Measurements from ENCODE around the gene STMND1.
"Not testable (repeated sequence)": the region's sequence is repeated elsewhere in the genome, so short reads cannot be mapped to it uniquely, and the experiment has no call there.

The STMND1 gene

DNA sequence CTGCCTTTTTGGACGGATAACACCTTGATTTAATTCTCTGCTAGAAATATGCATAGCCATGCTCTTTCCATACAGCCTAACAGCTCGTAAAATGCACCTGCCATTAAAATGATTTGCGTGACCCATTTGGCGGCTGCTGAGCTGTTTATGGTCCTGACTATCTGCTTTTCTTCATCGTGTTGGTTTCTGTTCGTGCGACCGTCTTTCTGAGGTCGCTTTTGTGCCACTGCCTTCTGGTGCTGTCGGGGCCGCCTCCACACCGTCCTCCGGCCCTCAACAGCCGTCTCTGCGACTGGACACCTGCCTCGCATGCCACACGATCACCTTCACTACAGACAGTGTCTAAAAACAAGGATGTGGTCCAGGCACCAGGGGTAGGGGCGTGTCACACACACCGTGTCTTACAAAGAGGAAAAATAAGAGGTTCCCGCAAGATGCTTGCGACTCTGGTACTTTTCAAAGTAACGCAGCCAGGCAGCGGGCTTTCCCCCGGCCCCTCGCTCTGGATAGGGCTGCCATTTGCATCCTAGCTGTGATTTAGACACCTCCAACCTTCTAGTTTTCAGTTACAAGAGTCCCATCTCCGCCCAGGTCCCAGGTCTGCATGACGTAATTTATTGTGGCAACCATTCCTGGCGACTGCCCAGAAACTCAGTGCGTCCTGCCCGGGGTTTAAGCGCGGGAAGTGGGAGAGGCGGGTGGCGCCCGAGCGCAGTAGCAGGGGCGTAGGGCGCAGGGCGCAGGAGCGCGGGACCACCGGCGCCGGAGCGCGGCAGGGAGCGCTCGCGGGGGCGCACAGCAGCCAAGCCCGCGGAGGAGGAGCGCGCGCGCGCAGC is at the start of gene STMND1:
Gene STMND1, plus strand, starts transcription at position 629 of the 836 bp plus-strand sequence. CDS start 208 bp downstream, outside the sequence.
- no peak for DNase-seq

DNA sequence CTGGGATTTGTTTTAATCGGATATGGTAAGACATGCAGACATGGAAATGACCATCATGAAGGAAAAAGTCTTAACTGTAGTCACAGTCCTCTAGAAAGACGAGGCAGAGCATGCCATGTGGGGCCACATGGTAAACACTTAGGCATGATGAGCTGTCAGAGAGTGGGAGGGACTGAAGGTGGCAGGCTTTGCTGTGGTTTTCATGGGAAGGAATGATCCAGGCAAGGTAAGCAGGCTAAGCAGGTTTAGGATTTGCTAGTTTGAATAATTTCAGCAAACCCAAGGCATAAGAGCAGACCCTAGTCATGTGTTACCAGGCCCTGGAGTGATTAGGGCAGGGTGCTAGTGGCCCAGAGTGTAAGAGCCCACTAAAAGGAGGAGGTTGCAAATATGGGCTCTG is 47.2 kb upstream of the STMND1 start:
- no peak for DNase-seq

DNA sequence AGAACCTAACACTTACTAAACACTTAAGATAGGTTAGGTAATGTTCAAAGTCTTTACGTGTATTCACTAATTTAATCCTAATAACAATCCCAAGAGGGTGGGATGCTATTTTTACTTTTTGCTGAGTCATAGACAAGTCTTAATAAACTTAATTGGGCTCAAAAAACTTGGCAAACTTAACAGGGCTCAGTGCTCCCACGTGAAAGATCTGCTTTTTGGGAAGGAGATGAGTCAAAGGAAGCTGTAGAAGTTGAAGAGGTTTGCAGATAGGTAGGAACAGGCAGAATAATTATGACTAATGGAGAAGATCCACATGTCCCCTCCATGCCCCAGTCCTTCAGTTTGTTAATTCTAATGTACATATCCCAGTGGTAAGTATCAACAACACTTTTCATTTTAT is 44.5 kb upstream of the STMND1 start:
- DNase-seq, result no peak

GRCh38 chr6:17058550-17058949 is 43.3 kb upstream of the STMND1 start:
- DNase-seq, result no peak

GRCh38 chr6:17059022-17059421 is 42.8 kb upstream of the STMND1 start:
- DNase-seq, result no peak

GRCh38 chr6:17059850-17060249 is 42.0 kb upstream of the STMND1 start:
- no peak for DNase-seq

DNA sequence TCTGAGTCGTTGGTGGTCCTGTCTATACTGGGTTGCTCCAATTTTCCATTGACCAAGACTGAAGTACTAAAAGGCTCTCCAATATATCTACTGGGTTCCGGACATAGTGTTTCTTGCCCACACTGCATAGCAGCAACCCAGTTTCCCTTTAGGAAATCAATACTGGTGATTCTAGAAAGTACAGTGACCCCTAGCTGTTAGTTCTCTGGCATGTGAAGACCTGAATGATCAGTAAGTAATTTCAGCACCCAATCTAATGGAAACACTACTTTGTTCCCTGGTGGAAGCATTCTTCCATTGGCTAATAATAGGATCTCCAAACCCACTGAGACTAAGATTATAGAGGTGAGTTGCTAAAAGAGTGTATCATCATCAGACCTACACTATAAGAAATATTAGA is 40.8 kb upstream of the STMND1 start:
- no peak for DNase-seq

DNA sequence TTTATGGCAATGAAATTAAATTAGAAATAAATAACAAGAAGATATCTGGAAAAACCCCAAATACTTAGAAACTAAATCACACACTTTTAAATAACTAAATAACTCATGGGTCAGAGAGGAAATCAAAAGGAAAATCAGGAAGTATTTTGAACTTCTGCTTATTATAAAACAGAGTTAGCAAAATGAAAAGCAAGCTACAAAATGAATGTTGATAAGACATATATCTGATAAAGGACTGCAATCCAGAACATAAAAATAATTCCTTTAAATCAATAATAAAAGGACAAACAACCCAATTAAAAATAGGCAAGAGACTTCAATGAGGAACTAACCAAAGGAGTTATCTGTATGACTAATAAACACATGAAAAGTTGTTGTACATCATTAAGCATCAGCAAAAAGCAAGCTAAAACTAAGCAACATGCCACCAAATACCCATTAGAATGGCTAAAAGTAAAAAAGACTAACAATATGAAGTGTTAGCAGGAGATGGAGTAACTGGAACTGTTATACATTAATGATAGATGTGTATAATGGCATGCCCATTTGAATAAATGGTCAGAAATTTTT is 38.9 kb upstream of the STMND1 start:
- no peak for DNase-seq

GRCh38 chr6:17064975-17065374 is 36.9 kb upstream of the STMND1 start:
- no peak for DNase-seq

DNA sequence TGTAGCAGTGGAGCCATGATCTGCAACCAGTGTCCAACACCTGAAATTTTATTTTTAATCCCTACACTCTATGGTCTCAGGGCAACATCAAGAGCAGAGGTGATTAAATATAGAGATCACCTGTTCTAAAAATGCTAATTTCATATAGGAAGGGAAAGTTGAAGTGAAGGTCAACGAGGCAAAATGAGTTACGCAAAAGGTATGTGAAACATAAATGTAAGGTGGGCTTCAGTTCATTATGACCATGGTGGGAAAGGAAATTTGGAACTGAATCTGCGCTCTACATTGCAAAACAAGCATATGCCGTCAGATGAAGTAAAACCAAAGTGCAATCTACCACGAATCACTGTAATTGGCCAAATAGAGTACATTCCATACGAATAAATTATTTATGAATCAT is 35.2 kb upstream of the STMND1 start:
- DNase-seq, result no peak

DNA sequence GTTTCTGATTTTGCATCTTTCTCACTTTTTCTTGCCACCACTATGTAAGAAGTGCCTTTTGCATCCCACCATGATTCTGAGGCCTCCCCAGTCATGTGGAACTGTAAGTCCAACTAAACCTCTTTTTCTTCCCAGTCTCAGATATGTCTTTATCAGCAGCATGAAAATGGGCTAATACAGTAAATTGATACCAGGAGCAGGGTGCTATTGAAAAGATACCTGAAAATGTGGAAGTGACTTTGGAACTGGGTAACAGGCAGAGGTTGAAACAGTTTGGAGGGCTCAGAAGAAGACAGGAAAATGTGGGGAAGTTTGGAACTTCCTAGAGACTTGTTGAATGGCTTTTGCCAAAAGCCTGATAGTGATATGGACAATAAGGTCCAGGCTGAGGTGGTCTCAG is 32.9 kb upstream of the STMND1 start:
- DNase-seq, result not testable (repeated sequence)

- not testable (repeated sequence) for DNase-seq
Observed at GRCh38 chr6:17070400-17070799, 31.4 kb upstream of the STMND1 start.

DNA sequence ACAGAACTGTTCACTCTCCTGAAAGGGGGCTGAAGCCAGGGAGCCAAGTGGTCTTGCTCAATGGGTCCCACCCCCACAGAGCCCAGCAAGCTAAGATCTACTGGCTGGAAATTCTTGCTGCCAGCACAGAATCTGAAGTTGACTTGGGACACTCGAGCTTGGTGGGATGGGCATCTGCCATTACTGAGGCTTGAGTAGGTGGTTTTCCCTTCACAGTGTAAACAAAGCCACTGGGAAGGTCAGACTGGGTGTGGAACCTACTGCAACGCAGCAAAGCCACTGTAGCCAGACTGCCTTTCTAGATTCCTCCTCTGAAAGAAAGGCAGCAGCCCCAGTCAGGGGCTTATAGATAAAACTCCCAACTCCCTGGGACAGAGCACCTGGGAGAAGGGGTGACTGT is 28.3 kb upstream of the STMND1 start:
- not testable (repeated sequence) for DNase-seq

GRCh38 chr6:17081273-17081672 is 20.6 kb upstream of the STMND1 start:
- DNase-seq, result no peak

DNA sequence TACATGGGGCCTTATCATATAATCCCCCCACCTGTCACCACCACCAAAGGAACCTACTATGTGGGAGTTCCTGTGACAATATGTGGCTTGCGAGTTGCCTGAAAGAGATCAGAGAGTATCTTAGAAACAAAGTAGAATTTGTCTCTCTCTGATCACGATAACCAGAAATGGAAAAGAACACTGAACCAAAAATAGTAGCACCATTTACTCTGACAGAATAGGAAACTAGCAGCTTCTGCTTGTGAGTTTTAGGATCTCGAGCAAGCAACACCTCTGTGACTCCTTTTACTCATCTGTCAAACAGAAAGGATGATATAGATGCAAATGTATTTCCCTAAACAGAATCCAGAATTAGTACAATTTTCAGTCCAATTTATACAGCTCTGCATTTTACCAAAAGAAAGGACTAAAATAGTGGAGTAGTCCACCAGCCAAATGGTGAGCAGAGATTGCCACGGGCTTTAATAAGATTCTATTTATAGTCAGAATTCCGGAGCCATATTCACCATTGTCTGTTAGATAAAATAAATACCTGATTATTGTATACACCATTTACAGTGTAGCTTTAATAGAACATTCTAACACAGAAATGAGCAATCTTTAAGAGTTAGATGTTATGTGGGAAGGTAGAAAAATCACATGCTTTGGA is 19.9 kb upstream of the STMND1 start:
- no peak for DNase-seq

GRCh38 chr6:17083397-17083796 is 18.5 kb upstream of the STMND1 start:
- DNase-seq, result no peak

- no peak for DNase-seq
Observed at GRCh38 chr6:17086469-17086868, 15.4 kb upstream of the STMND1 start.

- no peak for DNase-seq
Observed at GRCh38 chr6:17088091-17088611, 13.7 kb upstream of the STMND1 start.

DNA sequence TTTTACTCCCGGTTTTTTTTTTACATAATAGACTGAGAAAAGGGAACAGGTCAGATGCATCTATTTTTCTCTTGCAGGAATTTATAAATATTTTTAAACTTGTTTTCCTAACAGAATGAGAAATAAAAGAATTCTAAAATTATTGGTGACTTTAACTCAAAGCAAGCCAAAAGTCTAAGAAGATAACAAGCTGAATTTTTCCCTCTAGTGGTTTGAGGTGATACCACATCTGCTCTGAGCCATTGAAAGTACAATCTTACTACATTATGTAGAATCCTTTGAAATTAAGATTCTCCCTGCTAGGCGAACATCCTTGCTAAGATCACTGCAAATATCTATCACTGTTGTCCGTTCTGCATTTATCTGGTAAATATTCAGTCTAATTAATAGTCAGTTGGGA is 10.7 kb upstream of the STMND1 start:
- DNase-seq, result no peak

DNA sequence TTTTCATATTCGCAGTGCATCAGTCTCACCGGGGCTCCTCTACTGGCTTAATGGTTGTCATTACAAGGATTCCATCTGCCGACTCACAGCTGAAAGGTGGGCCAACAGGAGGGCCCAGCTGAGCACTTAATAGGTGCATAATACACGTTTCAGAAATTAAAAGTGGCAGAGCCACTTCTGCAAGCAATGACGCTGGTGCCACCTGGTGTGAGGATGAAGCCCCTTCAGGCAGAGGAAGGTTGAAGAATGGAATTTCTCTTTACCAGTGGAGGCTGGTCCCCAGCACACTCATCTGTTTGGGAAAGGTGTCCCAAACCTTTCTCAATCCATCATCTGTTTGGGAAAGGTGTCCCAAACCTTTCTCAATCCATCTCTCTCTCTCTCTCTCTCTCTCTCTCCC is 8.2 kb upstream of the STMND1 start:
- DNase-seq, result no peak

GRCh38 chr6:17096096-17096495 is 5.8 kb upstream of the STMND1 start:
- DNase-seq, result no peak

- no peak for DNase-seq
Observed at GRCh38 chr6:17096652-17097051, 5.2 kb upstream of the STMND1 start.

- DNase-seq, result no peak
Observed at GRCh38 chr6:17097982-17098381, 3.9 kb upstream of the STMND1 start.

DNA sequence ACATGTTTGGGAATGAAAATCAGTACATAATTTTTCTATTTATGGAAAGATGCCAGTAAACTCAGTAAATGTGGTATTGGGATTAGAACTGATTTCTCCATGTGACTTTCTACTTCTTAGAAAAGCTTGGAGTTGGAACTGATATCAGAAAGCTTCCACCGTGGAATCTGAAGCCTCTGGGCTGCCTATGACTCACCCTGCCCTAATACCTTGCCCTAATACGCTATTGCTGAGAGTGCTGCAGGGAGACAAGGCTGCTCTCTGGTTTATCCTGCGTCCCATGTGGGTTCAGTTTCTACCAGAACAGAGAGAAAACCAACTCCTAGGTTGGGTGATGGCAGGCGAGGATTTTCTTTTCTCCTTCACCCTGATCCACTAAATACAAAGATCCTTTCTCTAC is 3.3 kb upstream of the STMND1 start:
- no peak for DNase-seq
